Spleen (tissue), 11 donors: ENCODE results near the gene IQGAP1. TPM values are rescaled to one million over a fixed set of nuclear protein-coding genes. Genes with fewer than 3 reads are reported as not detected.
A peak's percentile ranks its signal among the peaks of the same experiment; 100 is the strongest.

ENCODE experiments used
- DNase-seq: peaks from one replicate; pipeline ENCODE4 v3.0.0-alpha.2; 2020
- H3K27ac ChIP-seq, 8 donors: fragments of 200-600 bp; sonication (generic) in 7 of 8; 1 replicate in 4 of 8; 2 replicates in 4 of 8; pipeline versions ENCODE4 v1.5.0 to v1.8.0; 2016 to 2021; ENCODE audit warnings: inconsistent platforms in 4 of 8, mild to moderate bottlenecking in 4 of 8, moderate library complexity in 1 of 8
- H3K27me3 ChIP-seq, 7 donors: fragments of 200-600 bp; sonication (generic) in 6 of 7; replicated peaks in 1 of 7; 1 replicate in 4 of 7; 2 replicates in 3 of 7; pipeline versions ENCODE4 v1.5.0 to v1.8.0; 2016 to 2021; ENCODE audit warnings: inconsistent platforms in 3 of 7, mild to moderate bottlenecking in 1 of 7
- H3K36me3 ChIP-seq, 6 donors: fragments of 200-600 bp; sonication (generic) in 5 of 6; 1 replicate in 4 of 6; 2 replicates in 2 of 6; pipeline versions ENCODE4 v1.5.0 to v1.8.0; 2016 to 2021; ENCODE audit warnings: inconsistent platforms in 2 of 6
- H3K4me1 ChIP-seq, 6 donors: fragments of 200-600 bp; sonication (generic) in 5 of 6; 1 replicate in 3 of 6; 2 replicates in 3 of 6; pipeline versions ENCODE4 v1.5.0 to v1.8.0; 2016 to 2021; ENCODE audit warnings: inconsistent platforms in 3 of 6
- H3K4me3 ChIP-seq, 8 donors: fragments of 200-600 bp; sonication (generic) in 7 of 8; 1 replicate in 4 of 8; 2 replicates in 4 of 8; pipeline versions ENCODE4 v1.5.0 to v1.8.0; 2016 to 2021; ENCODE audit warnings: inconsistent platforms in 4 of 8, mild to moderate bottlenecking in 4 of 8, moderate library complexity in 2 of 8
- H3K9me3 ChIP-seq, 8 donors: fragments of 200-600 bp; sonication (generic) in 7 of 8; 1 replicate in 4 of 8; 2 replicates in 4 of 8; pipeline versions ENCODE4 v1.5.0 to v1.8.0; 2016 to 2021; ENCODE audit warnings: inconsistent platforms in 4 of 8
- CTCF ChIP-seq, 11 experiments: fragments of 200-600 bp in 7 of 11; fragments of 450-650 bp in 4 of 11; sonication (generic) in 4 of 11; IDR thresholded peaks in 8 of 11; conservative IDR thresholded peaks in 3 of 11; 1 replicate in 7 of 11; 2 replicates in 4 of 11; pipeline versions ENCODE4 v1.4.0 to v1.8.0; 2016 to 2021; ENCODE audit warnings: antibody characterized with exemption in 11 of 11, inconsistent platforms in 4 of 11, mild to moderate bottlenecking in 1 of 11
- POLR2A ChIP-seq, 3 donors: fragments of 450-650 bp; IDR thresholded peaks; one replicate each; pipeline ENCODE4 v1.5.1; 2017; ENCODE audit warnings: antibody characterized with exemption in 3 of 3, mild to moderate bottlenecking in 1 of 3
- POLR2AphosphoS5 ChIP-seq, 3 donors: sonication (generic); formaldehyde crosslinking; IDR thresholded peaks; one replicate each; pipeline ENCODE4 v1.5.1; 2017; ENCODE audit warnings: antibody characterized with exemption in 3 of 3
- WGBS, 5 donors: extraction: QIAGEN DNeasy Blood & Tissue Kit in 3 of 5; methylation state at CpG; one replicate each; pipeline versions ENCODE4 v1.1.5 to v1.1.7; 2013 to 2018; 5-methylcytosine and 5-hydroxymethylcytosine counted together
- intact Hi-C: fragments of 100-400 bp; cut with DNase I; formaldehyde crosslinking; loops from one replicate; pipeline ENCODE4 v1.15.0; 2023; ENCODE audit warnings: low total_unique reads
- polyA plus RNA-seq, 3 donors: library from polyadenylated mRNA; stranded (reverse); fragments of 200-250 nt; gene quantifications; one replicate each; pipeline ENCODE4 v1.2.1, GENCODE V29; 2013
- small RNA-seq, 4 donors: library from RNA; depleted of rRNA; stranded (forward); fragments of <200 nt; gene quantifications; one replicate each; pipeline ENCODE3, GENCODE V24; 2016
- total RNA-seq, 7 donors: library from RNA; depleted of rRNA in 3 of 7; stranded (reverse); fragments of >200 nt in 3 of 7; fragmentation: NEBNext Ultra II Directional in 4 of 7; extraction: Animal tissue kit (Norgen Biotek cat#: 25700) in 4 of 7; gene quantifications; one replicate each; pipeline versions ENCODE4 v1.1.0 to v1.2.1, GENCODE V29; 2016 to 2021
- donor health status: healthy with polysubstance abuse.
- donor health status: DM: no; HTN: no; CAD: no; lungs with moderate emphysema.
- donor health status: DM: no; HTN: no; CAD: no.
- donor health status: Bipolar disorder and iron deficiency.
- donor health status: healthy.
- donor health status: DM: no; HTN: no; CAD: no.
- donor health status: DM: yes; HTN: yes; CAD: no.

The IQGAP1 gene
- total and polyA plus RNA-seq, 10 donors = 48.1 to 282 (median 219) TPM

GRCh38 chr15:90545095-90545494, 157.1 kb downstream of the IQGAP1 start:
- no peaks in the 10 kb centered on the region for H3K9me3 ChIP-seq
- H3K27me3 ChIP-seq = no peaks in the 10 kb centered on the region
- no peak overlapping the region for H3K4me3 ChIP-seq
- intact Hi-C loops = no loop called here
- DNase-seq = no peak
- TF ChIP-seq POLR2AphosphoS5 (IDR thresholded peaks at IDR 0.05) = no peak
- TF ChIP-seq POLR2A (IDR thresholded peaks at IDR 0.05) = no peak
- no peak for TF ChIP-seq CTCF (IDR thresholded peaks at IDR 0.05 in 8 of 11, conservative IDR thresholded peaks at IDR 0.05 in 3 of 11)
- no peak overlapping the region for H3K27ac ChIP-seq
- WGBS, 5 donors = 82 to 89% (median 85%) methylated on average over 7 of the region's 7 CpGs
- H3K4me1 ChIP-seq = peaks cover 0 to 38% (median 9%) of the 10 kb centered on the region in 6 donors
- H3K36me3 ChIP-seq = peaks cover 0 to 39% (median 4%) of the 10 kb centered on the region in 6 donors

DNA sequence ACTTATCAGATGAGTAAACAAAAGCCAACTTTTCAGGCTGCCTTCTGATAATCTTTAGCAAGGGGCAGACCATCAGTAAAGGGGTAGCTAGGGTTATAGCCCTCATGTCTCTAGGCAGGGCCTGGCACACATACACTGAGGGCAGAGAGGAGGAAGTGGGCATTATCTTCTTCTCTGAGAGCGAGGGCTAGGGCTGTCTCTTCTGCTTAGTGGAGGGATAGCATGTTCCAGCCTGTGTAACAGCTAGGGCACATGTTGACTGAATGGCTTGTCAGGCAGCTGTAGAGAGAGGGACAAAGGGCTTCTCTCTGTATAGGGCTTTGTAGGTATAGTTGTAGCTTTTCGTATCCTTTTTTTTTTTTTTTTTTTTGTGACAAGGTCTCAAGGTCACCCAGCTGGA, 159.5 kb downstream of the IQGAP1 start:
- 53 to 73% (median 64%) methylated on average over 2 of the region's 2 CpGs for WGBS, 5 donors
- intact Hi-C loops = no loop called here
- Histone ChIP-seq H3K4me3 (no peak overlapping the region), H3K9me3 (no peaks in the 10 kb centered on the region), H3K27me3 (no peaks in the 10 kb centered on the region), H3K27ac (peak overlapping the region in 1 of 8 donors; percentile 2), H3K4me1 (peaks cover 0 to 56% (median 28%) of the 10 kb centered on the region in 6 donors), H3K36me3 (peaks cover 0 to 25% (median under 1%) of the 10 kb centered on the region in 6 donors)
- peak in 1 of 3 donors; percentile 16 for TF ChIP-seq POLR2AphosphoS5 (IDR thresholded peaks at IDR 0.05)
- TF ChIP-seq CTCF (IDR thresholded peaks at IDR 0.05 in 8 of 11, conservative IDR thresholded peaks at IDR 0.05 in 3 of 11) = no peak
- DNase-seq = no peak

GRCh38 chr15:90550919-90551318, 162.9 kb downstream of the IQGAP1 start:
- 46 to 62% (median 52%) methylated on average over 6 of the region's 6 CpGs for whole genome bisulfite sequencing, 5 donors
- DNase-seq = no peak
- intact Hi-C loops = no loop called here
- peaks cover 0 to 15% (median 0%) of the 10 kb centered on the region in 6 donors for H3K36me3 ChIP-seq
- H3K4me3 ChIP-seq = peak overlapping the region in 1 of 8 donors; percentile 25
- TF ChIP-seq POLR2AphosphoS5 (IDR thresholded peaks at IDR 0.05) (no peak), CTCF (IDR thresholded peaks at IDR 0.05 in 8 of 11, conservative IDR thresholded peaks at IDR 0.05 in 3 of 11) (no peak), POLR2A (IDR thresholded peaks at IDR 0.05) (no peak)
- H3K27me3 ChIP-seq = no peaks in the 10 kb centered on the region
- peak overlapping the region in 7 of 8 donors; percentile 49 to 81 (median 70) for H3K27ac ChIP-seq
- H3K9me3 ChIP-seq = no peaks in the 10 kb centered on the region
- H3K4me1 ChIP-seq = peaks cover 9 to 82% (median 48%) of the 10 kb centered on the region in 6 donors

Small RNA genes lying within 50 kb of the gene (small RNA-seq; reads per million reads assigned to genes)
- 0 reads per million in 4 donors for gene NDUFA3P4

Other genes with a start within 250 kb of the IQGAP1 start
- 10 to 100 TPM; 57.7 to 90.0 (median 77.0) TPM for gene SEMA4B, start 186.9 kb upstream of the IQGAP1 start, total RNA-seq
- gene SEMA4B, start 186.9 kb upstream of the IQGAP1 start, polyA plus RNA-seq = 10 to 100 TPM; 16.4 to 25.0 (median 16.7) TPM
- 10 to 100 TPM; 31.7 to 83.2 (median 77.3) TPM for gene CIB1, start 154.3 kb upstream of the IQGAP1 start, total RNA-seq
- 100 to 1,000 TPM; 166 to 247 (median 212) TPM for gene CIB1, start 154.3 kb upstream of the IQGAP1 start, polyA plus RNA-seq
- 10 to 100 TPM in 3 of 7 donors, 1 to 10 TPM in 4; 7.3 to 13.4 (median 9.9) TPM for gene GDPGP1, start 154.0 kb upstream of the IQGAP1 start, total RNA-seq
- gene GDPGP1, start 154.0 kb upstream of the IQGAP1 start, polyA plus RNA-seq = 1 to 10 TPM; 1.9 to 4.3 (median 3.2) TPM
- gene TTLL13, start 138.7 kb upstream of the IQGAP1 start, total RNA-seq = 1 to 10 TPM in 1 of 7 donors, under 1 TPM in 3, not detected in 3; 0.14 to 1.8 (median 0.35) TPM
- under 1 TPM; 0.03 to 0.17 (median 0.10) TPM for gene TTLL13, start 138.7 kb upstream of the IQGAP1 start, polyA plus RNA-seq
- gene NGRN, start 122.6 kb upstream of the IQGAP1 start, total RNA-seq = 10 to 100 TPM; 45.3 to 52.6 (median 46.8) TPM
- 10 to 100 TPM; 27.2 to 53.2 (median 38.0) TPM for gene NGRN, start 122.6 kb upstream of the IQGAP1 start, polyA plus RNA-seq
- gene ZNF774, start 36.0 kb upstream of the IQGAP1 start, total RNA-seq = 1 to 10 TPM in 6 of 7 donors, under 1 TPM in 1; 0.77 to 4.2 (median 1.8) TPM
- under 1 TPM; 0.17 to 0.29 (median 0.20) TPM for gene ZNF774, start 36.0 kb upstream of the IQGAP1 start, polyA plus RNA-seq
- gene CRTC3, start 141.7 kb downstream of the IQGAP1 start, total RNA-seq = 10 to 100 TPM; 34.8 to 51.2 (median 46.2) TPM
- 10 to 100 TPM in 1 of 3 donors, 1 to 10 TPM in 2; 7.7 to 11.6 (median 8.5) TPM for gene CRTC3, start 141.7 kb downstream of the IQGAP1 start, polyA plus RNA-seq